Activated B cell treated with CpG ODN at 0.5 μM for 24 hours (primary cell): Measurements from ENCODE around the gene STYK1. TPM values are rescaled to one million over a fixed set of nuclear protein-coding genes. Genes with fewer than 3 reads are reported as not detected.
"Not testable (repeated sequence)": the region's sequence is repeated elsewhere in the genome, so short reads cannot be mapped to it uniquely, and the experiment has no call there.

ENCODE experiments used
- ATAC-seq: fragments of 200-7000 bp; cut with Tn5 transposase; one replicate; pipeline ENCODE4 v1.10.0; 2021; ENCODE audit warnings: low read depth, mild to moderate bottlenecking, moderate library complexity
- CTCF ChIA-PET: fragments of 350-600 bp; sonication (Branson Sonifier 250); formaldehyde crosslinking; loops from one replicate; lab custom pipeline; 2021; ENCODE audit warnings: antibody characterized with exemption; lab: Charles Lee
- POLR2A ChIA-PET: fragments of 350-600 bp; sonication (Branson Sonifier 250); formaldehyde crosslinking; loops from one replicate; lab custom pipeline; 2021; ENCODE audit warnings: antibody characterized with exemption; lab: Charles Lee
- DNase-seq: peaks from one replicate; pipeline ENCODE4 v3.0.0; 2022
- H3K27ac Mint-ChIP-seq: one replicate; pipeline ENCODE4 v1.8.0; 2020; ENCODE audit warnings: mixed read lengths
- H3K27me3 Mint-ChIP-seq: one replicate; pipeline ENCODE4 v1.8.0; 2021; ENCODE audit warnings: mixed read lengths
- H3K36me3 Mint-ChIP-seq: one replicate; pipeline ENCODE4 v1.8.0; 2021; ENCODE audit warnings: low read depth, mixed read lengths
- H3K4me1 Mint-ChIP-seq: one replicate; pipeline ENCODE4 v1.8.0; 2021; ENCODE audit warnings: mixed read lengths
- H3K4me3 Mint-ChIP-seq: one replicate; pipeline ENCODE4 v1.8.0; 2020; ENCODE audit warnings: mild to moderate bottlenecking, mixed read lengths
- H3K9me3 Mint-ChIP-seq: one replicate; pipeline ENCODE4 v1.8.0; 2020; ENCODE audit warnings: mixed read lengths
- CTCF ChIP-seq: fragments of 200-600 bp; IDR thresholded peaks from one replicate; pipeline ENCODE4 v1.8.0; 2022; ENCODE audit warnings: antibody characterized with exemption, mild to moderate bottlenecking
- intact Hi-C: fragments of 100-400 bp; cut with micrococcal nuclease; formaldehyde crosslinking; loops from one replicate; pipeline ENCODE4 v1.15.1; 2024
- total RNA-seq: library from RNA; stranded (reverse); gene quantifications from 2 replicates; pipeline ENCODE4 v1.2.3, GENCODE V29; 2022

Gene STYK1
- total RNA-seq, 1 donor from 2014 or later, result not detected

- H3K27me3 Mint-ChIP-seq, result no peaks in the 10 kb centered on the region
- H3K9me3 Mint-ChIP-seq, result no peaks in the 10 kb centered on the region
- H3K27ac Mint-ChIP-seq, result no peak overlapping the region
- no peak for TF ChIP-seq CTCF
- H3K4me1 Mint-ChIP-seq, result no peaks in the 10 kb centered on the region
- H3K4me3 Mint-ChIP-seq, result no peak overlapping the region
- ATAC-seq, result no peak
- ChIA-PET POLR2A (no interaction called here), CTCF (no interaction called here)
- DNase-seq, result no peak
- H3K36me3 Mint-ChIP-seq, result peaks cover 18% of the 10 kb centered on the region
- intact Hi-C loops, result no loop called here
Measured at GRCh38 chr12:10584415-10584814, 89.4 kb downstream of the STYK1 start.

- no peak overlapping the region for H3K4me3 Mint-ChIP-seq
- DNase-seq (no peak), ATAC-seq (no peak)
- ChIA-PET CTCF (no interaction called here), POLR2A (no interaction called here)
- intact Hi-C loops, result no loop called here
- H3K9me3 Mint-ChIP-seq, result no peaks in the 10 kb centered on the region
- no peaks in the 10 kb centered on the region for H3K27me3 Mint-ChIP-seq
- TF ChIP-seq CTCF, result no peak
- no peak overlapping the region for H3K27ac Mint-ChIP-seq
- H3K36me3 Mint-ChIP-seq, result peaks cover 9% of the 10 kb centered on the region
- H3K4me1 Mint-ChIP-seq, result no peaks in the 10 kb centered on the region
Measured at GRCh38 chr12:10582704-10583103, 91.1 kb downstream of the STYK1 start.

GRCh38 chr12:10582133-10582532 is 91.7 kb downstream of the STYK1 start:
- POLR2A ChIA-PET, DNase-seq, intact Hi-C loops, H3K36me3 Mint-ChIP-seq, H3K27me3 Mint-ChIP-seq, H3K27ac Mint-ChIP-seq, CTCF ChIA-PET, ATAC-seq, H3K9me3 Mint-ChIP-seq, H3K4me3 Mint-ChIP-seq, H3K4me1 Mint-ChIP-seq: not testable (repeated sequence)

GRCh38 chr12:10574307-10574706 is 99.5 kb downstream of the STYK1 start:
- H3K4me1 Mint-ChIP-seq, result no peaks in the 10 kb centered on the region

GRCh38 chr12:10572021-10572490 is 101.8 kb downstream of the STYK1 start:
- H3K9me3 Mint-ChIP-seq, ATAC-seq, H3K4me3 Mint-ChIP-seq, CTCF ChIA-PET, H3K36me3 Mint-ChIP-seq, H3K27me3 Mint-ChIP-seq, POLR2A ChIA-PET, DNase-seq, intact Hi-C loops, H3K4me1 Mint-ChIP-seq, H3K27ac Mint-ChIP-seq: not testable (repeated sequence)

More at GRCh38 chr12:10574307-10574706, 99.5 kb downstream of the STYK1 start:
- H3K27me3 Mint-ChIP-seq, result peaks cover 9% of the 10 kb centered on the region
- H3K27ac Mint-ChIP-seq, result no peak overlapping the region
- intact Hi-C loops, result no loop called here
- no peak for ATAC-seq
- H3K36me3 Mint-ChIP-seq, result no peaks in the 10 kb centered on the region
- no peak overlapping the region for H3K4me3 Mint-ChIP-seq
- no peaks in the 10 kb centered on the region for H3K9me3 Mint-ChIP-seq
- ChIA-PET POLR2A (no interaction called here), CTCF (no interaction called here)
- no peak for TF ChIP-seq CTCF
- DNase-seq, result no peak

- ChIA-PET CTCF (no interaction called here), POLR2A (no interaction called here)
- Mint-ChIP-seq H3K4me3 (no peak overlapping the region), H3K4me1 (no peaks in the 10 kb centered on the region), H3K27me3 (peaks cover 9% of the 10 kb centered on the region), H3K9me3 (no peaks in the 10 kb centered on the region), H3K36me3 (no peaks in the 10 kb centered on the region), H3K27ac (no peak overlapping the region)
- intact Hi-C loops, result no loop called here
- TF ChIP-seq CTCF, result no peak
- no peak for DNase-seq
- no peak for ATAC-seq
Measured at GRCh38 chr12:10571141-10571540, 102.7 kb downstream of the STYK1 start.

Other genes starting within 250 kb of the STYK1 start
- not detected in 2 replicates for gene KLRC2, start 238.0 kb downstream of the STYK1 start, total RNA-seq
- not detected in 2 replicates for gene KLRC1, start 220.7 kb downstream of the STYK1 start, total RNA-seq
- gene EIF2S3B, start 168.2 kb downstream of the STYK1 start, total RNA-seq, result 0.64 and 0.83 TPM in 2 replicates
- gene MAGOHB, start 60.4 kb downstream of the STYK1 start, total RNA-seq, result 25.0 and 28.8 TPM in 2 replicates
- 50.3 and 58.8 TPM in 2 replicates for gene YBX3, start 49.3 kb upstream of the STYK1 start, total RNA-seq
- not detected in 2 replicates for gene TAS2R7, start 128.6 kb upstream of the STYK1 start, total RNA-seq
- gene TAS2R8, start 133.2 kb upstream of the STYK1 start, total RNA-seq, result not detected in 2 replicates
- not detected in 2 replicates for gene TAS2R9, start 136.1 kb upstream of the STYK1 start, total RNA-seq
- 0.27 and 0.44 TPM in 2 replicates for gene TAS2R10, start 152.3 kb upstream of the STYK1 start, total RNA-seq
- gene PRR4, start 175.4 kb upstream of the STYK1 start, total RNA-seq, result 0.98 and 3.0 TPM in 2 replicates
- 27.6 and 35.2 TPM in 2 replicates for gene PRH1, start 210.2 kb upstream of the STYK1 start, total RNA-seq
- gene TAS2R13, start 235.5 kb upstream of the STYK1 start, total RNA-seq, result 1.00 and 1.4 TPM in 2 replicates